GM18867 (cell line): ENCODE measurements around the gene BUD13.

ENCODE experiments used
- ATAC-seq: cut with Tn5 transposase; IDR thresholded peaks from one replicate; pipeline ENCODE4 v1.9.1; 2021; ENCODE audit warnings: mild to moderate bottlenecking, moderate library complexity; ENCODE audit not compliant: unreplicated experiment

Gene BUD13

DNA sequence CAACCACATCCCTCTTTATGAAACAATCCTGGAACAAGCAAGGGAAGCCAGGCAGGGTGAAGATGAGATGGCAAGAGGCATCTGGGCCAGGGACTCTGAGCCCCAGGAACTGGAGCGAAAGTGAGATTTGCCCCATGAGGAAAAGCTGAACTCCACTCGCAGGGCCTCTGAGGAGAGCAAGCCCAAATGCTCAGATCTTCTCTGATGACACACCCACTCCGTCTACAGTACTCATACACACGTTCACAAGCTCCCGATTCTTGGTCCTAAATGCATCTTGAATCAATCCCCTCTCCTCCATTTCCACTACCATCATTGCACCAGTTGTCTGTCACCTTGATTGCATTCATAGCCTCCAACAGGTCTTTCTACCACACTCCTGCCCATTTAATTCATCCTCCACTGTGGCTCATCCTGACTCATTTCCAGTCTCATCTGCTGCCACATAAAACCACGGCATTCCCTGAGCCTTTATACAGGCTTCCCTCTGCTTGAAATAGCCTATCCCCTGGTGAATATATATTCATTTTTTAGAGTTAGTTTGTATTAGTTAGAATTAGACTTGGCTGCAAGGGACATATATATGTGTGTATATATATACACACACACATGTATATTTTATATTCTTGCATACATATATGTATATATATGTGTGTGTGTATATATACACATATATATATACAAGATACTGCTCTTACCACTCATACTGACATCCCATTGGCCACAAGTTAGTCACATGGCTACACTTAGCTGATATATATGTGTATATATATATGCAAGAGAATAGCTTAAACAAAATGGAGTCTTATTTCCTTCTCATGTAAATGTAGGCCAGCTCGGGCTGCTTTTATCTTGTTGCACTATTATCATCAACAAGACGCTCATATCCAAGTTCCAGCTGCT lies 20.3 kb upstream of the BUD13 start:
- no peak for ATAC-seq

DNA sequence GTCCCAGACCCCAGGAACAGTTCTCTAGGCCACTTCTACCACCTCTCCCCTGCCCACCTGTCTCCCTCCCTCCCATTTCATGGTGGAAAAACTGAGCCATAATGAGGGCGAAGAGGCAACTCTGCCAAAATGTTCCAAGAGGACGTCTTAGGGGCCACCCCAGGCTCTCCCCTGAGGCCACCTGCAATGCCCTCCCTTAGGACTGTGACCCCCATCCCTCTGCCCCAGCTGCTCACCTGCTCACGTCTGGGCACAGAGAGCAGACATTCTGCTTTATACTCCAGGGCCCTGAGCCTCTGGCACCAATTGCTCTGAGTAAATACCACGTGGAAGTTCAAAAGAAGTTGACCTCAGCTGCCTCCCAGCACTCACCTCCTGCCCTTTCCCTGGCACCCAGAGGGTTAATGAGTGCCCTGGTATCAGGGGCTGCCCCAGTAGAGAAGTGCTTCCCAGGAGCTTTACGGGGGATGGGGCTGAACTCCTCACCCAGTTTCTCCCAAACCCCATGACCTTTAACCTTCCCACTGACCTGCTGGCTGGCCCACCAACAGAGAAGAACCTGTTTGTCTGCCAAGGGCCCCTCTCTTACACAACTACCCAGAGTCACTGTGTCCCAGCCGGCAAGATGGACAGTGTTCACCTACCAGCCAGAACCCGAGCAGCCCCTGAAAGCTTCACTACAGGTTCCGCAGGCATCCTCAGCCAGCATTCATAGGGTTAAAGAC lies 19.5 kb upstream of the BUD13 start:
- ATAC-seq, result no peak

DNA sequence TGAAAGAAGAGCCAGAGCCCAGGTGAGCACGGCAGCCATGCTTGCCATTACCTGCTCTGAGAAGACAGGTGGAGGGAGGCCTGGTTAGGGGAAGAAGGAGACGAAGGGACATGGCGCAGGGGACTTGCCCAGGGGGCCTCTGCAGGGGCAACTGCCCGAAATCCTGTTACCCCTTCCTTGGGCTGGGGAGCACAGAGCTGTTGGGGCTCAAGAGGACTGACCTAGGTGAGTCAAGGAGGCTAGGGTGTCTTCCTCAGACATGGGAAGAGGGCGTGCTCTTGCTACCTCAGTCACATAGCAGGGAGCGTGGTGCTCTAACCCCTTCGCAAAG lies 19.0 kb upstream of the BUD13 start, which contains the start of gene APOA5:
Gene APOA5 (minus strand): TSS at position 67 of the 331 bp plus-strand sequence. CDS start 19 bp downstream, at position 48.
- no peak for ATAC-seq

DNA sequence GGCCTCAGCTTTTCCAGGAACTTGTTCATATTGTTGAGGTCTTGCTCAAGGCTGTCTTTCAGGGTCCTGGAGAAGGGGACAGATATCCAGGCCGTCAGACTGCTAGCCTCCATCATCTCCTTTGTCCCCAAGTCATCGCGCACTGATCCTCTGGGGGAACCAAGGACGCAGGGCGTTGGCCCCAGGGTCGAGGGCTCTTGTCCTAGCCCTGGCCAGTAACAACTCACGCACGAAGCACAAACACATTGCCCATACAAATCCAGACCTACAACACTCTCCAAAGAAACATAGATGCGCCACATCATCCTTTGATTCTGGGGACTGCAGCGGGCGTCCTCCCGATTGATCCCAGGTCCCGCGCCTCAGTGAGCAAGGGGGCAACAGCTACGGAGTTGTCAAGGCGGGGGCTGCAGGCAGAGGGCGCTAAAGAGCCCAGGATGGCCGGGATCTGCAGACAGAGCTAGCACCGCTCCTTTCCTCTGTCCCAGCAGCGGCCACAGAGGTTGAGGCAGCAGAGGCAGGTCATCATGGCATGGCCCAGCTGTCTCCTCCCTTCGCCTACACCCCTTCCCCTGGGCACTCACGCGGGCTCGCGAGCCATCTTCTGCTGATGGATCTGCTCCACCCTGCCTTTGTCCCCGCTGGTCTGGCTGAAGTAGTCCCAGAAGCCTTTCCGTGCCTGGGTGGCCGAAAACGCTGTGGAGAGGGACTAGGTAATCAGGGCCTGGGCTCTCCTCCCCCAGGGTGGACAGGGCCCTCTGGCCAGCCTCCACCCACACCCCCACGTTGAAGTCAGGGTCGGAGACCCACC lies 18.4 kb upstream of the BUD13 start:
- no peak for ATAC-seq

DNA sequence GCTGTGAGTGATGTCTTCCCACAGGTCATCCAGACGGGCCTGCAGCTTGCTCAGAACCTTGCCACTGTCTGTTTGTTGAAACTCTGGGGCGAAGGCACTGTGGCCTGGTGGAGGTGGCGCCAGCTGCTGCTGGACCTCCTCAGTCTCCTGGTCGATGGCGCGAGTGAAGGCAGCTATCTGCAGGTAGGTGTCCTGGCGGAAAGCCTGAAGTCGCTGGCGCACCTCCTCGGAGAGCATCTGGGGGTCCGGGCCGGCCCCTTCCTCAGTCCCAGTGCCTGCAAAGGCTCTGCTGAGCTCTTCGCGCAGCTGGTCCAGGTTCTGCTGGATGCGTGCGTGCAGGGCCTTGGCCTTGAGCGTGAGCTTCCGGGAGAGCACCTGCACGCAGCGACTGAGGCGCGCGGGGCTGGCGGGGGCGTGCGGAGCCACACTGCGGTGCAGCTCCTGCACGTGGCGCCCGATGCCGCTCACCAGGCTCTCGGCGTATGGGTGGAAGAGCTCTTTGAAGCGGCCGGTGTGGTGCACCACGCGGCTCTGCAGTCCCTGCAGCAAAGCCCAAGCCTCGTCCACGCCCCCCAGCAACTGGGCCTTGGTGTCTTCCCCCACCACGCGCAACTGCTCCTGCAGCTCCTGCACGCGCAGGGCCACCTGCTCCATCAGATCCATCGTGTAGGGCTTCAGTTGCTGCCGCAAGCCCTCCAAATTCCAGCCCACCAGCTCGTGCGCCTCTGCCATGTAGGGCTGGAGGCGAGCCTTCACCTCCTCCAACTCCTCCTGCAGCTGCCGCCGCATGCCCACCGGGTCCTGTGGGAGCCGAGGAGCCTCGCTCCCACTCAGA lies 17.6 kb upstream of the BUD13 start:
- no peak for ATAC-seq

DNA sequence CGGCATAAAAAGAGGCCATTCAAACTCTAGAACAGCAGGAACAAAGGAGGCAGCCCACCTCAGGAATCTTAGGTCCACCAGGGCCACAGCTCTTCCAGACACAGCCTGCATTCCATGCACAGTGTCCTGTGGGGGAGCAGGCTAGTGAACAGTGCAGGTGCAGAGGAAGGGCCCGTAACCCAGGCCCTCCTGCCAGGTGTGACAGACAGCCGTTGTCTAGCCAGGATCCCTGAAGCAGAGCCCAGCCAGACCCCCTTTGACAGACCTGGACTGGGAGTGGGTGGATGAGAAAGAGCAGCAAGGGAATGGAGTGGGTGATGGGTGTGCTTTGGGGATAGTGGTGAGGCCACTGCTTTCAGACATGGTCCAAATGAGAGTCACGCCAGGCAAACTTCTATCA lies 16.2 kb upstream of the BUD13 start:
- no peak for ATAC-seq

DNA sequence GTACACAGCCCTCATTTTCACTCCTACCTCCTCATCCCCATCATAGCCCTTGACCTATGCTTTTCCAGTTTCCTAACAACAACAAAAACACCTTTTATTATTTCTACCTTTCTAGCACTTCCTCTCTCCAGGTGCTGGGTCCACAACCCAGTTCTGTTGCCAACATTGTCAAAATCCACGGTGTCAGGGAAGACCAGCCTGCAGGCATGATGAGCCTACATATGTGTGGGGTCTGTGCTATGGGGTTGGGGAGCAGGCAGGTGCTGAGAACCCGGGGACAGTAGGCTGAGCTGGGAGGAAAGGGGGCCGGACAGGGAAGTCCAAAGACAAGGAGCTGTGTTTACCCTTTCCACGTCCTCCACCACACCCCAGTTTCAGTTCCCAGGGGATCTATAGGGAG lies 15.7 kb upstream of the BUD13 start:
- ATAC-seq, result no peak

DNA sequence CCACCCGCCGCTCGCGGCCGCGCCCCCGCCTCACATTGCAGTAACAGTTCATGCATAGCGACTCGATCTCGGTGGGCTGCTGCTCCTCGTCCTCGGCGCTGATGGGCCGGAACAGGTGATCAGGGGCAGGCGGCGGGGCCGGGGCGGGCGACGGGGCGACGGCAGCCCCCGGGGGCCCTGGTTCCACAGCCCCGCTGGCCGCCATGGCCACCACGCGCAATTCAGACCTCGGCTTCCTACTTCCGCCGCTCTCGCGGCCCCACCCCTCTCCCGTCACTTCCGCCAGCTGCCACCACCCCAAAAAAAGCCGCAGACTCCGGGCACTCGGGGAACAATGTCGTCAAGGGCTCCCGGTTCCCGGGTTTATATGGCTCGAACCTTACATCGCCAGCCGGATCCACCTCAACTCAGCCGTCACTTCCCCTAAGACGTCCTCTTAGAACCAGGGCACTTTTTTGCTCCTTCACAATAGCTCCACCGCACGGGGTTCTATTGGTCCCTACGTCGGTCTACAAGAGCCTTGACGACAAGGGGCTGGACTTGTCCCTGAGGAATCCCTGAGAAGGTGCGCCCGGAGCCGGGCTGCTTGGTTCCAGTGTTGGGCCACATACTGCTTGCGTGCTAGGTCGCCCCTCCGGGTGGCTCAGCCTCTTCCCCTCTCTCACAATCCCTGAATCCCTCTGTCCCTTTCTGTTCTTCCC lies 15.1 kb upstream of the BUD13 start, which contains the start of gene ZPR1:
Gene ZPR1 (minus strand): TSS at position 238 of the 701 bp plus-strand sequence. CDS start 33 bp downstream, at position 205.
- ATAC-seq, result peak; percentile 88

DNA sequence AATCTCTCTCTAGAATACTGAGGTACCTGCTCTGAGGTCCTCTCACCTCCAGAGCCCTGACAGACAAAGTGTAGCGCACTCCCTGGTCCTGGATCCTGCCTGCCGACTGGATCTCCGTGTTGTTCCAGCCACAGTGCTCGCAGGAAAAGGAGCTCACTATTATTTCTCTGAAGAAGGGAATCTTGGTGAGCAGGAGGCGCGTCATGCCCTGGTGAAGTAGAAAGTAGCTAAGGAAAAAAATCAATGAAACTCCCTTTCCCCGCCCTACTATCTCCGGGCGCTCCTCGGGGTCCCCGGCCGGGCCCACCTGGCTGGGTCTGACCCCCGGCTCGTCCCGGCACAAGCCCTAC lies 14.6 kb upstream of the BUD13 start:
- peak; percentile 11 for ATAC-seq

DNA sequence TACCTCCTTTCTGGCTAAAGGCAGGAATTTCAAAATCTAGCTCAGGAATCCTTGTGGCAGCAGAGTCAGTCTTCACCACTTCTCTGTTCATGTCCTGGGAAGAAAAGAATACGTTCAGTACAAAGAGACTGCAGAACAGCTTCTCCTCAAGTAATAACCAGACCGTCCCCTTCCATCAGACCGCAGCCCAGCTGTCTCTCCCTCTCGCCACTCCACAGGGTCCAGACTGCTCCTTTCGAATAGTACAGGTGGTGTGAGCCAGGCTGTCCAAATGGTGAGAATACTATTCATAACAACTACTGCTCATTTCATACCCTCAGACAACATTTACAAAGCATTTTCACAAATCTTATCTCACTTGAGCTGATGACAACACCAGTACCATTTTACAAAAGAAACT lies 14.2 kb upstream of the BUD13 start:
- no peak for ATAC-seq

DNA sequence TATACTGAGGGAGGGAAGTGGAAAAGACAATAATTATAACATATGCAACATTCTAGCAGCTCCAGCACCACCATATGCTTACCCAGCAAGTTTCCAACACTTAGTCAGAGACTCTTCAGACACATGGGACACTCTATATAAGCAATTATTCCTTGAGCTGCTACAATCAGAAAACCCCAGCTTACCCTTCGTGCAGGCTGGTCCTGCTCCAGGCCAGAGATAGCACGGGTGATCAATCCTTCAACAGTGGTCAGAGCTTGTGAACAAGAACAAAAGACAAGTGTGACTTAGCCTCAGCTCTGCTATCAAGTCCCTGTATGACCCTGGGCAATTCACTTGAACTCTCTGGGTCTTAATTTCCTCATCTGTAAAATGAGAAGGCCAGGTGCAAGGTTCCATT lies 13.5 kb upstream of the BUD13 start:
- ATAC-seq, result no peak

DNA sequence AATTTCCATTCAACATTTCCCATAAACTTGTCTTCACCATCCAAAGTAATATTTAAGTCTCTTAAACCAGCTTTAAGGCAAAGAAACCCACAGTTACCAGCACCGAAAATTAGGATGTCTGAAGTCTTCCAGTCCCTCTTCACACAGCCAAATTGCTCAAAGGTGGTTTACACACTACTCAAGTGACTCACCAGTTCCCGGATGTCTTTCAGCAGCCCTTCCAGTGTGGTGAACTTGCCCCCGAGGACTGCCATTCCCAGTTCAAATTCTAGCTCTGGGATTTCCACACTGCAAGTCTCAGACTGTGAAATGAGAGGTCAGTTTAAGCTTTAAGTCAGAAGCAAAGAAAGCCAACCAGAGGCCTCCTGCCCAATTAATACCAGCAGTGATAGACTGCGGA lies 9.9 kb upstream of the BUD13 start:
- ATAC-seq, result no peak

DNA sequence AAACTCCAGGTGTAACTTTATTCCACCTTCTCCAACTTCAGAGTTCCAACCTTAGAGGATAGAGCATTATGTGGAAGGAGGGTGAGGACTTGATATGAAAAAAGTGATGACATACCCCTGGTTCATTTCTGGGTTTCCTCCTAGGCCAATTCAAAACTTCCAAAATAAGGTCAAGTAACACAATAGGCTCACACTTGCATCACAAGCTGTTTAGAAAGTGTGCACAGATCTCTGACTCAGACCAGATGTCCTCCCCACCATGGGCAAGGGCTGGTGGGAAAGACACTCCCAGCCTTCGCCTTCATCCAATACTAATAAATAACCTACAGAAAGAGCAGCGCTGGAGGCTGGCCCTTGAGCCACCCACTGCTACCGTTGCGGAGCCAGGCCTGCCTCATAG lies 5.8 kb upstream of the BUD13 start:
- no peak for ATAC-seq

DNA sequence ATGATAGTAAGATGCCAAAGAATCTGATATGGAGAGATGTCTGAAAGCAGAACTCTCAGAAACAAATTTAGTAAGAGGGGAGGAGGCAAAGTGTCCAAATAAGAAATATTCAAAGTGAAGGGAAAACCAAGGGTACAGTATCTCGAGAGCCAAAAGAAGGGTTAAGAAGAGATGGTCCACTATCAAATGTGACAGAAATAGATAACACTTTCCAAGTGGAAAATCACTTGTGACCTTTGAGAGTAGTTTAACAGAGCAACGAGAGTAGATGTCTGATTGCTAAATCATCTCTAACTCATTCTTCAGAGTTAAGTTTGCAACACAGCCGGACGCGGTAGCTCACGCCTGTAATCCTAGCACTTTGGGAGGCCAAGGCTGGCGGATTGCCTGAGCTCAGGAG lies 4.3 kb upstream of the BUD13 start:
- ATAC-seq, result no peak

DNA sequence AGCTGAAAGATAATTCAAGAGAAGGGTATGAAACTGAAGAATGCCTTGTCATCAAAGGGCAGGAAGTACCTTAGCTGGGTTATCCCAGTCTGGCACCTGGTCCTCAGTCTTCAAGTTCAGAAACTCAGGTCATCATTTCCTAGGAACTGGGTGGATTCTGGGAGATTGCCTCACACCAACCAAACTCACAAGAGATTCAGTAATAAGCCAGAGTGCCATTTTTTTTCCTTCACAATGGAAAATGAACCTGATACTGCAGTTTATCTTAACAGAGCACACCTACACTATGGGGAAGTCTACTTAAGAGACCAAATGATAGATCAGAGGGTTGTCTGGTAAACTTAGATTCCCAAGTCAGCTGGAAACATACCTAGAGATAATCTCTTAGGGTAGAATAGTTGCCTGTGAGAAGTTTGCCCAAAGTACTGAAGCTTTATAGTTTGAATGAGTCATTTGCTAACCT lies 3.8 kb upstream of the BUD13 start:
- ATAC-seq, result no peak

DNA sequence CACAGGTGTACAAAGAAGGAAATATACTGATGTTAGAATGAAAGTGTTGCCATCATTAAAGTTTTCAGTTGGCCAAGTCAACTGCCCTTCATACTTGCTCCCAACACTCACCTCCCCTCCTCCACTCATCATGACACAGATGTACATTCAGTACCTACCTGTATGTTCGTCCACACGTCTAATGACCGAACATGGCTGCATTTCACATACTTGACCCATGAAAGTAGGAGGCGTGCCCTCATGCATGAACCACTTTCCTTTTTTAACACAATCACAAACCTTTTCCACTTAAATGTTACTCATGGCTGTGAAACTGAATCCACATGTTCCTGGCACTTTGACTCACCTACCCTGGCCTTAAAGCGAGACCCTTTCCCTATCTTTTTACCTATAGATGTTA lies 3.2 kb upstream of the BUD13 start:
- no peak for ATAC-seq

DNA sequence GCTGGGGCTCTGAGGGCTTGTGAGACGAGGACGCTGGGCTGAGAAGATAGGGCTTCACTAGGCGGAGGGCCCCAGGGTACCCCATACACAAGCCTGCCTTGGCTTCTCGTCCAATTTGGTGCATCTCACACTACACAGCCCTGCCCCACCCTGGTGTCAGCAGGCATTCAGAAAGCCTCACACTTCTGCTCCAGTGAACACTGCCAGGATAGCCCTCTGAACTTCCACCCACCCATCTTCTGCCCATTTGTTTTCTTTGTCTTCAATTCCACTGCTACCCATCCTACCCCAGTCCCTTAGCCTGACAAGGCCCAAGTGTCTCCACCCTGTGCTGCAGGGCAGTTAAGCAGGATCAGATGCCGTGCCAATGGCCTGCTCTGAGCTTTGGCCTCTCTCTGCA lies 1.9 kb upstream of the BUD13 start:
- no peak for ATAC-seq

DNA sequence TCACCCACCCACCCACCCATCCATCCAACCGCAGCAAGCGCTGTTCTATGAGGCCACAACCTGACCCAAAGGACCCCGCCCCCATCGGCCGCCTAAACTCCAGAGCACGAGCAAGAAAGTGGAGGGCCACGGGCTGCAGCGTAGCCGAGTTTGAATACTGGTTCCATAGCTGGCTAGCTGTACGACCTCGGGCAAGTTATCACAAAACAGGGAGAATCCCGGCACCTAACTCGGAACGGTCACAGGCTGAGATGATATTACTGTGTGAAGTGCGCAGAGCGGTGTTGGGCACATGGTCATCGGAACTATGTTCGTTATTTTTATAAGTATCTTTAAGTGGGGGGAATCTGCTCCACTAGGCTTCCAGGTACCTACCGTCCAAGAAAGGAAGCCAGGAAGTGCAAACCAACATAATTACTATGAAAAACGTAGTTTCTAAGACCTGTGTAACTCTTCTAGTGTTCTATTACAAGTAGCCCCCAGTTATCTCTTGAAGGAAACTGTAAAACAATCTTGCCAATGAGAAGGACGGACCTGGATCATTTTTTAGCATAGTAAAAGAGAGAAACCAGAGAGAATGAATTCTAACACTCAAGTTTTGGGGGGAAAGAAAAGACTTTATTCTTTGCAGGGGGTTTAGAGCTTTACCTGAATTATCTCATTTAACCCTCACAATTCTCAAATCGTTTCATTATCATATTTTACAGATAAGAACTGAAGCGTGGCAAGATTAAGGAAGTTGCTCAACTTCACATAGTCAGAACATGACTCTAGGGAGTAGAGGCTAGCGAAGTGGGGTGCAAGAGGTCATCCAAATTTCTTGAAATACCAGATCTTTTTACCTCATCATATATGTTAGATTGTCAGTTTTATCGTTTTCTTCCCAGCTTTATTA lies 663 bp upstream of the BUD13 start:
- peak; percentile 23 for ATAC-seq

DNA sequence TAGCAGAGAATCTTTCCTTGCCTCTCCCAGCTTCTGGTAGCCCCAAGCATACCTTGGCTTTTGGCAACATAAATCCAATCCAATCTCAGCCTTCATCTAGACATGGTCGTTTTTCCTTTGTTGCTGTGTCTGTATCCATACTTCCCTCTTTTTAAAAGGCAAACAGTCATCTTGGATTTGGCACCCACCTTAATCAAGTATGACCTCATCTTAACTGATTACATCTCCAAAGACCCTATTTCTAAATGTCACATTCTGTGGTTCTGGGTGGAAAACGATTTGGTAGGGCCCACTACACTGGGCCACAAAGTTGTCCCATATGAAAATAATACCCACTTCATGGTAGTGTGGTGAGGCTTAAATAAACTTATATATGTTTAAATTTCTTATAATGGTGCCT lies 852 bp downstream of the BUD13 start:
- ATAC-seq, result no peak
